GM19395 (cell line): ENCODE data around the gene ZNF407.
"Not testable (repeated sequence)": the region's sequence is repeated elsewhere in the genome, so short reads cannot be mapped to it uniquely, and the experiment has no call there.

Experiments
- ATAC-seq: cut with Tn5 transposase; IDR thresholded peaks from one replicate; pipeline ENCODE4 v1.9.1; 2021; ENCODE audit warnings: mild to moderate bottlenecking, moderate library complexity; ENCODE audit not compliant: unreplicated experiment

ZNF407 gene

DNA sequence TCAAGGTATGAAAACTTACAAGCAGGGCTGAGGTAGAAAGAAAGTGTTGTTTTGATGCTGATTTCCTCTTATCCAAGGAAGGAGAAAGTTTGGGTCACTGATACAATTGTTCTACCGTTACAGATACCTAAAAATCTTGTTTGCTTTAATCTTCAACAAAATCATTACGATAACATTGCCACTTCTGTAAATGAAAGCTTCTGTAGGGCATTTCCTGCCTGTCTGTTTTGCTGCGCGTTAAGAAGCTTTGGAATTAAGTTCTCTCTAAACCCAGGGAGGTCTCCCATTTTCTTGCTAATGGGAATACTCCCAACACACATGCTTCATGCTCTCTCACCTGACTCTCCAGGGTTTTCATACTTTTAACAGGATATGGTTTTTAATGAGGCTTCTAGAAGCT, 352.8 kb downstream of the ZNF407 start:
- ATAC-seq: no peak

DNA sequence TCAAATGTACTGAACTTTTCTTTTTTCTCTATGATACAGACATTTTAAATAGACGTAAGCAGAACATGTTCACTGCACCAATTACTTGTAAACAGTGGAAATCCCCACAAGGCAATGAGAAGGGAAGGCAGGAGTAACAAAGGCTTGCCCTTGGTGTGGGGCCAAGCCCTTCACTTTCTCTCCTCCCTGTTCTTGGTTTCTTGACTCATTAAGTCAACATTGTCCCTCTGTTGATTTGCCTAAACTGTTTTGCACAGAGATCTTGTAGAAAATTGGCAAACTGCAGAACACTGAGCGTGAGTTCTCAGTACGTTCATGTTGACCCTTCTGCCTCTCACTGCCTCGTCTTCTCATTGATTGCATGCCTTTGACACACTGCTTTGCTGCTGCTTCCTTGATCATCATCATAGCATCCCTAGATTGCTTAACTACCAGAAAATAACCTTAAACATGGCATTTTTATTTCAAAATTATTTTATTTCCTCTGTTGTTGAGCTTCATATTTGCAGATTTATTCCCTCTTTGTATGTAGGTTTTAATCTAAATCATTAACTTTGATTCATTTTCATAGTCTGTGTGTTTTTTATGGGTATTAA, 353.6 kb downstream of the ZNF407 start:
- peak; percentile 70 for ATAC-seq

DNA sequence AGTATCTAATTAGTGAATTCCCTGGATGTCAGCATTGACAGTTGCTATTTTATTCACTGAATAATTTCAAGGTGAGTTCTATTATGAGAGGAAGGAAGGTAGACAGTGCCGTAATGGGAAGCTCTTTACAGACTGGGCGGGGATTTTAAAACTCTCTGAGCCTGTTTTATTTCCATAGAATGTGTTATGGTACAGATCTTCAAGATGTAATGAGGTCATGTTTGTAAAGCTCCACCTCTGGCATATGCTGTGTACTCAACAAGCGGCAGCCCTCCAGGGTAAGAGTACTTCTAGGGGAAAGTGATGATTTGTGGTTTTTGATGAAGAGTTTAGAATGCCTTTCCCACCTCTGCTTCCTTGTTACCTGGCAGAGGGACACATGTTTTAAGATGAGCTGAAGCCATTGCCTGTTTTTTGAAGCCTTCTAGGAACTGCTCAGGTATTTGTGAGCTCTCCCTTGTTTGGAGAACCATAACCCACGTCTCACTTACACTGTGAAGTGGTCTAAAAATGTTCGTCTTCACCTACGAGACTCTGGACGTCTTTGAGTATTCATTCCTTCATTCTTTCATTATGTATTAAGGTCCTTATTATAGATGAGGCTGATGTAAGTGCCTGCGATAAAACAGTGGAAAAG, 360.0 kb downstream of the ZNF407 start:
- ATAC-seq: no peak

DNA sequence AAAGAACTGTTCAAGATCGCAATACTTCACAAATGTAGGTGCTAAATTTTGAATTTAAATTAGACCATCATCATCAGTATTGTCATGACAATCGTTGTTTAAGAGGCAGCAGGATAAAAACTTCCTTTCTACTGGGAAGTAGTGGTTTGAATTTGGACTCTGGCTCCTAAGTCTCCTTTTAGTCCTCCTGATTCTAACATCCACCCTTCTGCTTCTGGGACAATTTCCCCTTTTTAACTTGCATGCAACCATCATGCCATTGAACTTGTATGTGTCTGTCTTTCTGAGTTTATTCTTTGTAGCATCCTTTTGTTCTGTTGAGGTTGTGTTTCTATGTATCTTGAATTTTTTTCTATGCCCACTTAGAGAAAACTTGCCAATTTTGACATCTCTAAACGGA, 361.5 kb downstream of the ZNF407 start:
- ATAC-seq: no peak

DNA sequence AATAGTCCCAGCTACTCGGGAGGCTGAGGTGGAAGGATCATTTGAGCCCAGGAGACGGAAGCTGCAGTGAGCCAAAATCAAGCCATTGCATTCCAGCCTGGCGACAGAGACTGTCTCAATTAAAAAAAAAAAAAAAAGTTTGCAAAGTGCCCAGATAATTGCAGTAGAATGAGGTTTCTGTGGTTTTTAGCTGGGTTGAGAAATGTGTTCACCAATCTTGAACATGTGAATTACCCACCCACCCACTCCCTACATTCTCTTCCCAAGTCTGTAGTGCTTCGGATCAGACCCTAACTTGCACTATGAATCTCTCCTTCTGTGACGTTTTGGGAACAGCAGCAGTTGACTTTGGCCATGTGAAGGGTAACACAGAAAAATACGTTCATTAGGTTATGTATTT, 363.9 kb downstream of the ZNF407 start:
- ATAC-seq: no peak

DNA sequence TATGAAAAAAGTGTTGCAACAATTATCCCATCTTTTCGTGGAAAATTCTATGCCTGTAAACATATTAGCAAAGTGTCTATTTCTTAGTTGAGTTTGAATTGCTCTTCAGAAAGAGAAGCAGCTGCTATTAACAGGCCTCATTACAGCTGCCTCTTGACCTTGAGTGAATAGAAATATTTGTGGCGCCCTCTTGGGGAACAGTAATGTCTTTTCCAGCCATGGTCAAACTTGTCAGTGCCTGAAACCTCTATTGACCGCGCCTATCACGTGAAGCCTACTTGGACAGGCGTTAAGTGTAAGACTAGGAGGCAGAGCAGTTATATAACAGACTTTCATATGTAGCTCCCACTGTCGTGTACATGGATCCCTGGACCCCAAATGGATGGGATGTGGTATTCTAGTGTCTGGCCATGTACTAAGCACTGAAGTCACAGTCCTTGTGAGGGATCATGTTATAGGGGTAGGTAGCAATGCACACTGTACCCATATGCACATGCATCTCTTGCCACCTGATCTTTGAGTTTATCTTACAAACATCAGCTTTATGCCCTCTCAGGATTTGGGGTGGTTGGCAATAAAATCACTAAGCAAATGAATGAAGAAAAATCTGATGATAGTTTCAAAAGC, 366.3 kb downstream of the ZNF407 start:
- peak; percentile 92 for ATAC-seq

DNA sequence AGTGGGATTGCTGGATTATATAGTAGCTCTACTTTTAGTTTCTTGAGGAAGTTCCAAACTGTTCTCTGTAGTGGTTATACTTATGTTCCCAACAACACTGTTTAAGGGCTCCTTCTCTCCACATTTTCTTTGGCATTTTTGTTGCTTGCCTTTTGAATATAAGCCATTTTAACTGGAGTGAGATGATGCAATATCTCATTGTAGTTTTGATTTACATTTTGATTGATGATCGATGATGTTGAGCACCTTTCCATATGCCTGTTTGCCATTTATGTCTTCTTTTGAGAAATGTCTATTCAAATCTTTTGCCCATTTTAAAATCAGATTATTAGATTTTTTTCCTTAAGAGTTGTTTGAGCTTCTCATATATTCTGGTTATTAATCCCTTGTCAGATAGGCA, 368.0 kb downstream of the ZNF407 start:
- no peak for ATAC-seq

DNA sequence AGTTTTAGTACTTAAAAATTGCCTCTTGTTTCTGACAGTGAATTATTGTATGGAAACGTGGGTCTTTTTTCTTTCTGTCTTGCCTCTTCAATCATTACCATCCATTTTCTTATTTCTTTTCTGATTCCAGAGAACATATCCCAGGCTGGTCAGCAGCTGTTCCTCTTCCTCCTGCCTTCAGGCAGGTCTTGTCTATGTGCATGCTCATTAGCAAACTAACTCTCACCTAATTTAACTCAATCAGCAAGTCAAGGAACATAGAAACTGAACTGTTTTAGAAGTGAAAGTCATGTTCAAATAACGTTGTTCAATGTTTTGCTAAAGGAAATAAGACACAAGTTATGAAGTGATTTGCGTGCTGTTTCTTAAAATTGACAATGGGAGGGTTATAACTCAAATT, 369.8 kb downstream of the ZNF407 start:
- ATAC-seq: no peak

DNA sequence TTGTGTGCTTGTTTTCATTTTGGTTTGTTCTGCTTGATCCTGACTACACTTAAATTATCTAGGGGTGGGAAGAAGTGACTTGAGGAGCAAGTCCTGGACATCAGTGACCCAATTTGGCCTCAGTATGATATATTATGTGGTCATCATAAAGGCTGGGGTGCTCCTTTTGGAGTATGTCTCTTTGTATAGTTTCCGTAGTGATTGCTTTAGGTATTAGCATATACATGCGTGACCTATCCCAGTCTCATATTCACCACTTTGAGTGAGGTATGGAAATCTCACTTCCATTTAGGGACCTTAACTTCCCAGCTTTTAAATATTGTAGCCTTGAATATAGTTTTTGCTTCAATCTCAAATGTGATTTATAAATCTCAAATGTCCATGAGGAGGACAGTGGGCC, 370.3 kb downstream of the ZNF407 start:
- ATAC-seq: no peak

DNA sequence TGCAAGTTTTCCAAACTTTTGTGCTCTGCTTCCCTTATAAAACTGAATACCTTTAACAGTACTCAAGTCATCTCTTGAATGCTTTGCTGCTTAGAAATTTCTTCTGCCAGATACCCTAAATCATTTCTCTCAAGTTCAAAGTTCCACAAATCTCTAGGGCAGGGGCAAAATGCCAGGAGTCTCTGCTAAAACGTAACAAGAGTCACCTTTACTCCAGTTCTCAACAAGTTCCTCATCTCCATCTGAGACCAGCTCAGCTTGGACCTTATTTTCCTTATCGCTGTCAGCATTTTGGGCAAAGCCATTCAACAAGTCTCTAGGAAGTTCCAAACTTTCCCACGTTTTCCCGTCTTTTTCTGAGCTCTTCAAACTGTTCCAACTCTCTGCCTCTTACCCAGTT, 373.7 kb downstream of the ZNF407 start:
- ATAC-seq: not testable (repeated sequence)

DNA sequence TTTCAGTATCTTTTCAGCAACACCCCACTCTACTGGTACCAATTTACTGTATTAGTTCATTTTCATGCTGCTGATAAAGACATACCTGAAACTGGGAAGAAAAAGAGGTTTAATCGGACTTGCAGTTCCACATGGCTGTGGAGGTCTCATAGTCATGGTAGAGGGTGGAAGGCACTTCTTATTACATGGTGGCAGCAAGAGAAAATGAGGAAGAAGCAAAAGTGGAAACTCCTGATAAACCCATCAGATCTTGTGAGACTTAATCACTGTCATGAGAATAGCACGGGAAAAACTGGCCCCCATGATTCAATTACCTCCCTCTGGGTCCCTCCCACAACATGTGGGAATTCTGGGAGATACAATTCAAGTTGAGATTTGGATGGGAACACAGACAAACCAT, 374.1 kb downstream of the ZNF407 start:
- not testable (repeated sequence) for ATAC-seq

DNA sequence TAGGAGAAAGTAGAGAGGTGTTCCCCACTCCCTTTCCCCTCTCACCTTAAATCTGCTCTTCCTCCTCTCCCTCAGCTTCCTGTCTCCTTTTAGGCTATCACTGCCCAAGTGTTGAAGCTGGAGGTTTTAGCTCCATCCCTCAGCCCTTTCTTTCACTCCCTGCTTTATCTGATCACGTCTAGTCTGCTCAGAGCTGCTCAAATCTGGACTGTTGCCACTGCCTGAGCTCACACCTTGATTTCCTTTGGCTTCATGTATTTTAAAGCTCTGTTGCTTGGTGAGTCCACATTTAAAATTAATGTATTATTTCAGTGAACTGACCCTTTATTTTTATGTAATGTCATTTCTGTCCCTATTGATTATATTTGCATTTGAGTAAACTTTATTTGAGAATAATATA, 374.7 kb downstream of the ZNF407 start:
- no peak for ATAC-seq

DNA sequence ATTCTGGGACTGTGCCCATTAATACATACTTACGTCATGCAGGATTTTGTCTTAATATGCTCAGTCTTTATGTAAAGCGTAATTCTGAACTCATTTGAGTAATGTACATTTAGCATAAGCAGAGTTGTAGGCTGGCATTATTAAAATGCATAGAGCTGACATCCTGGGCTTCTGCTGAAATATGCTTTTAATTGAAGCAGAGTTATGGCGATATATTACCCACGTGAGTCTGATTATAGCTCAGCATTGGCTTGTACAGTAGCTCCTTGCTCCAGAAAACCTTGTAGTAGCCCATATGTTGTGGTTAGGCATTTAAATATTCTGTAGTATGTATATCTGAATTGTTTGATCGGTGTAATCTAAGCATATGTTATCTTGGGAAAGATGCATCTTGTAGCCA, 377.3 kb downstream of the ZNF407 start:
- no peak for ATAC-seq

DNA sequence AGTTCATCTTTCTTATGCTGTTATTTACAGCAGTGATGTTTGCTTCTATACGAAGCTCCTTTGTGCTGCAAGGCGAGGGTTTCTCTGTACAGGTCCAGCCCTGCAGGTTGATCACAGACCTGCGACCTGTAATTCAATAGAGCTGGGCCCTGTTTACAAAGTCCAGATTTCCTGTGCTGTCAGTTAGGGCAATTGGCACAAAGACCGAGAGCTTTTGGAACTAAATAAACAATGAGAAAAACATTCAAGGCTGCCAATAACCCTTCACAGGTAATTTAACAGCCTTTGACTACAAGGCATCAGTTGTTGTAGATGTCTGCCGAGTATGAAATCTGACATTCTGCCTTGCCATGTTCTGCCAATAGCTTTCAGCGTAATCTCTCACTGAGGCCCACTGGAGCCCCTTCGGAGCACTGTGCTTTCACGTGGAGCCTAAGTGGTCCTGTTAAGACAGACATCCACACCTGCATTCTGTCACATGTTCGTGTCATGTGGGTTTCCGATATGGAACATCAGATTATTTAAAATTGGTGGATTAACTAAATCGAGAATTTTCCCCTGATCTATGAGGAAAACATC, 378.8 kb downstream of the ZNF407 start:
- ATAC-seq: no peak

DNA sequence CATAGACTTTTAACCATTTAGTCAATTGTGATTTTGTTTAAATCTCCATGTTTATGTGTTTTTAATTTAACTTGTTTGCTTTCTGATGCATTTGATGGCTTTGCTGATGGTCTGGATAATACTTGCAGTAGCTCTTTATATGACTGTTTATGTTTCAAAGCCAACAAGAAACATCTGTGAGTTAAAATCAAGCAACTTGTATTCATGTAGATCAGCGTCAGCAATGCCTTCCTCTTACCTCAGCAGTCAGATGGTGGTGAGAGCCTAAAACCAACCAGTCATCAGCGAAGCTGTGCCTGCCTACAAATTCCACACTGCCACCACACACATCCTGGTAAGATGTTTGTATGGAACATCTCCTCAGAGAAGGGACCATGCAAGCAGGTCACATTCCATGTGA, 379.4 kb downstream of the ZNF407 start:
- ATAC-seq: no peak

DNA sequence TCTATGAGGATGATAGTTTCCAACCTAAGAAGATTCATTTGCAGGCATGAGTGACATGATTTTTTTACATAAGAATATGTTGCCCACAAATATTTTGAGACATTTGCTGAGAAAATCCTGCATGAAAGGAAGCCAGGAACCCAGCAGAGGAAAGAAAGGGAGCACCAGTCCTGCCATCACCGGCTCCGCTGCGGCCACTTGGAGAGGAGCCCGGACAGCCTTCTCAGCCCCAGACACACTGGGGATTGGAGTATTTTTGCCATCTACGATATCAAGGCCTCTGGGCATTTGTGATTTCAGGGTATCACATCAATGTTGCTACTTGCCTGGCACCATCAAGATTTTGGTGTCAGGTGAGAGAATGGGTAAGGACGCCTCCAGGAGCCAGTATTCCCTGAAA, 383.0 kb downstream of the ZNF407 start:
- ATAC-seq: no peak

DNA sequence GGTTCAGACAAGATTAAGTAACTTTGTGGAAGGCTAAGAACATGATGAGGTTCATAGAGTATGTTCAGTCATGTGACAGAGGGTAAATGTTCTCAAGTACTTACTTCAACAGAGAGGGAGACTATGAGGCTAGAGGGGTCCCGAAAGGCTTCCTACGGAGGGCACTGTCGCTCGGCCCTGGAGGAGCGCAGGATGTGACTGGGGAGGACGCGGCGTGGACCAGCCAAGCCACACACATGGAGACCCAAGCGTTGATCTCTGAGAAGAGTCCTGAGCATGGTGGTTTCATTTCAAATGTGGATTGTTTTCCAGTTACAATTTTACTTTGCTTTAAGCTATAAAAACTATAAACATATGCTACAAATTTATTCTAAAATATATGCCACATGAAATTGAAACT, 383.8 kb downstream of the ZNF407 start:
- no peak for ATAC-seq

DNA sequence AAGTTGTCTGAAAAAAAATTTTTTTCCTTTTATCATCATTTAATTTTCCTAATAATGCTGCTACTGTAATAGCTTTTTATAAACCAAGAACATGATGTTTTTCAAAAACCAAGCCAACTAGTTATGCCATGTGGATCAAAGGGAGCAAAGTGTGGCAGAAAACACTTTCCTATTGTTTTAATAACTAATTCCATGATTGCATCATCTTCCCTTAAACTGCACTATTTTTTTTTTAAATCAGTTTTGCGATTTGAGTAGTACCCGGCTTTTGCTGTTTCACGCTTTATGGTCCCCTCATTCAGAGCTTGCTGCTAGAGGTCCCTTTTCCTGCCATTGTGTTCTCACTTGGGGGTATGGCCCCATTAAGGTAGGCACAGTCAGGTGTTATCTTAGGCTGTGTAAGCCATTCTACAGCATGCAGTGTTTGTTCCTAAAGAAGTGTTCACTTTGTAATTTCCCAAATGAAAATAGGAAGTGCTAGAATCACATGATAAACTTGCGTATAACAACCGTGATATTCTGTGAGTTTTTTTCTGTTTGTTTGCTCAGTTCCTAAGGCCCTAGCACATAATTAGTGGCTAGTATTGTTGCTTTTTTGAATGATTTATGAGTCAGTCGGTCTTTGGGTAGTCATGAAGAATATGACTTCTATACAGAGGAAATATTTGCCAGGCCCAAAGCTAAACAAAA, 385.4 kb downstream of the ZNF407 start:
- ATAC-seq: no peak

DNA sequence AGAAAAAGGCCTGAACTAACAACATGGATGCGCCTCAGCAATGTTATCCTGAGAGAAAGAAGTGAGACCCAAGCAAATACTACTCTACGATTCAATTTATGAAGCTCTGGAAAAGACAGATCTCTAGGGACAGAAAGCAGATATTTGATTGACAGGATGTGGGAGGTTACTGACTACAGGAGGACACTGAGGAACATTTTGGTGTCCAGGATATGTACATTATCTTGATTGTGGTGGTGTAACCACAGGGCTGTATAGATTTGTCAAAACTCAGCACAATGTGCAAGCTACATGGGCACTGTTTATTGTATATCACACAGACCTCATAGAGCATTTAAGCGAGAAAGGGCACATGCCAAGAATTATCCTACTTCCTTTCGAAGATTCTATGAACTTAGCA, 391.5 kb downstream of the ZNF407 start:
- ATAC-seq: no peak

DNA sequence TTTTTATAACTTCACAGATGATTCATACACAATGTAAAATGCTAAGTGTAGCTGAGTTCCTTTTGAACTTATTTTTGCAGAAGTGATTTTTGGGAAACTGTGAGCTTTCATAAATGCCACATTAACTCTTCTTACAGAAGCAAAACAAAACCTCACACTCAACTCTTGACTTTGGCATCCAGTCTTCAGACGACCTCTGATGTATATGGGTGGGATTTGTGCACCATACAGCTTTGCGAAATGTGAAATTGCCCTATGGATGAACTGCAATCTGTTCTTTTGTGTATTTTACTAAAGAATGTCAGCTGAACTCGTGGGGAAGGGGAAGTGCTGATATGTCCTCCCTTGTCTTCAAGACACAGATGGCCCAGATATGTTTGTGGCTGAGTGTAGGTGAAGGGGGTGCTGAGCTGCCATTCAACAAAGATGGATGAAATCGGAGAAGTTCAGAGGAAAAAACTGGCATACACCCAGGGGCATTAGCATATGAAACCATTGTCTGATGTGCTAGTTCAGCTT, 393.0 kb downstream of the ZNF407 start:
- ATAC-seq: no peak
